ENCODE measurements around the gene SKAP2.
A peak's percentile ranks its signal among the peaks of the same experiment; 100 is the strongest.

SKAP2 gene

GRCh38 chr7:26865094-26865388 lies 651 bp upstream of the SKAP2 start:
- in situ Hi-C loops (cut with MboI; ENCODE audit: low sequenced_read_pairs, unreplicated experiment) = no loop called here
- DNase-seq (ENCODE audit: low spot score) = no peak
- TF ChIP-seq CTCF (IDR thresholded peaks at IDR 0.05; ENCODE audit: borderline replicate concordance, control extremely low read depth, extremely low read depth, insufficient read depth, missing control alignments) = no peak

- DNase-seq (ENCODE audit: low spot score) = peak; percentile 44
- in situ Hi-C loops (cut with MboI; ENCODE audit: low sequenced_read_pairs, unreplicated experiment) = no loop called here
- no peak for TF ChIP-seq CTCF (IDR thresholded peaks at IDR 0.05; ENCODE audit: borderline replicate concordance, control extremely low read depth, extremely low read depth, insufficient read depth, missing control alignments)
These were observed 677 bp downstream of the SKAP2 start for GRCh38 chr7:26863518-26864308.

GRCh38 chr7:26862834-26863233 lies 1.6 kb downstream of the SKAP2 start:
- in situ Hi-C loops (cut with MboI; ENCODE audit: low sequenced_read_pairs, unreplicated experiment) = no loop called here
- no peak for DNase-seq (ENCODE audit: low spot score)
- no peak for TF ChIP-seq CTCF (IDR thresholded peaks at IDR 0.05; ENCODE audit: borderline replicate concordance, control extremely low read depth, extremely low read depth, insufficient read depth, missing control alignments)

GRCh38 chr7:26861050-26861449 lies 3.3 kb downstream of the SKAP2 start:
- TF ChIP-seq CTCF (IDR thresholded peaks at IDR 0.05; ENCODE audit: borderline replicate concordance, control extremely low read depth, extremely low read depth, insufficient read depth, missing control alignments) = no peak
- no peak for DNase-seq (ENCODE audit: low spot score)
- in situ Hi-C loops (cut with MboI; ENCODE audit: low sequenced_read_pairs, unreplicated experiment) = no loop called here

GRCh38 chr7:26860361-26860760 lies 4.0 kb downstream of the SKAP2 start:
- DNase-seq (ENCODE audit: low spot score) = no peak
- no peak for TF ChIP-seq CTCF (IDR thresholded peaks at IDR 0.05; ENCODE audit: borderline replicate concordance, control extremely low read depth, extremely low read depth, insufficient read depth, missing control alignments)
- in situ Hi-C loops (cut with MboI; ENCODE audit: low sequenced_read_pairs, unreplicated experiment) = no loop called here

GRCh38 chr7:26859720-26860119 lies 4.7 kb downstream of the SKAP2 start:
- in situ Hi-C loops (cut with MboI; ENCODE audit: low sequenced_read_pairs, unreplicated experiment) = loop anchor here (10.0 kb wide), 1 partner anchor 295 kb away; the partner anchor contains the start of genes HOXA3 and HOXA7

More at GRCh38 chr7:26859720-26860119, 4.7 kb downstream of the SKAP2 start:
- no peak for TF ChIP-seq CTCF (IDR thresholded peaks at IDR 0.05; ENCODE audit: borderline replicate concordance, control extremely low read depth, extremely low read depth, insufficient read depth, missing control alignments)
- no peak for DNase-seq (ENCODE audit: low spot score)

Measured in GM13976 (cell line).